NCI-H226 (cell line): ENCODE data around the gene RAET1G.
"Not testable (repeated sequence)": the region's sequence is repeated elsewhere in the genome, so short reads cannot be mapped to it uniquely, and the experiment has no call there.

Experiments
- DNase-seq: peaks from one replicate; pipeline ENCODE4 v3.0.0-alpha.2; 2015

The RAET1G gene, protein sequence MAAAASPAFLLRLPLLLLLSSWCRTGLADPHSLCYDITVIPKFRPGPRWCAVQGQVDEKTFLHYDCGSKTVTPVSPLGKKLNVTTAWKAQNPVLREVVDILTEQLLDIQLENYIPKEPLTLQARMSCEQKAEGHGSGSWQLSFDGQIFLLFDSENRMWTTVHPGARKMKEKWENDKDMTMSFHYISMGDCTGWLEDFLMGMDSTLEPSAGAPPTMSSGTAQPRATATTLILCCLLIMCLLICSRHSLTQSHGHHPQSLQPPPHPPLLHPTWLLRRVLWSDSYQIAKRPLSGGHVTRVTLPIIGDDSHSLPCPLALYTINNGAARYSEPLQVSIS

DNA sequence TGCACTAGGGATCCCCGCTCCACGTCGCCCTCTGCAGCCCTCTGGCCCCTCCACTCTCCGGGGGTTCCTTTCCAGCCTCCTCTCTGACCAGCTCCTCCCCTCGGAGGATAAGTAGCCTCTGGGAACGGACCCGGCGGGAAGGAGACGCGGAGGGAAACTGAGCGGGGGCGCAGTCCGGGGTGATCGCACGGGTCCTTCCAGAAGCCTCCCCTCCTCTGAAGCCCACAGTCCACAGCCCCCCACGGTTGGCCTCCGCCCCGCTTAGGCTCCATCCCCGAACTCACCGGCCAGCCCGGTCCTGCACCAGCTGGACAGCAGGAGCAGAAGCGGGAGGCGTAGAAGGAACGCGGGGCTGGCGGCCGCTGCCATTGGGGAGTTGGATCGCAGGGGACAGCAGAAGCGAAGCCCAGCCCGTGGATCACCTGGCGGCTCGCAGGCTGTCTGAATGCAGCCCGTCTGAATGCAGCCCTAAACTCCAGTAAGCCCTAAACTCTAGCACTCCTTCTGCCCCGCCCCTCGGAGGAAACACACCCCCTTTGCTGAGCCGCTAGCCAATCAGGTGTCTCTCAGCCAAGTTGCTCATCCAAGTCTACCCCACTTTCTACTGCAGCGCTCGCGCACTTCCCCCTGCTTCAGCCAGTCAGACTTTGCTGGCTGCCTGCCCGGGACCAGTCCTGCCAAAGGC, at the start of gene RAET1G:
Gene RAET1G, minus strand, starts transcription at position 480 of the 685 bp plus-strand sequence. Its CDS starts 111 bp downstream, at position 369.
- DNase-seq, result peak; percentile 93

DNA sequence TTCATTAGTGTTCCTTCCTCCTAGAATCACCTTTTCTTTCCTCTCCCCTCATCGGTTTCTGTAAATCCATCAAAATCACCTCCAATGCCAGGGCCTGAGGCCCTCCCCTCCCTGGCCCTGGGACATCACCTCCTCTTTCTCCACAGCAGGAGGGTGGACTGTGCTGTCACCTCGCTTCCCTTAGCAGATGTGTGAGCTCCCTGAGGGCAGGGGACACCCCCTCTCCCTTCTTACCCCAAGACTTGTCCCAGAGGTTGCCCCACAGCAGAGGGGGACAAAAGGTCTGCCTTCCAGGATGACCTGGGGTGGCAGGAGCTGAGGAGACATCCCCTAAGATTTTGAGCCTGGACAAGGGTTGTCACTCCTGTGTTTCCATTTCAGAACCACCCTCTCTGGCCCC, 46.7 kb upstream of the RAET1G start:
- DNase-seq, result no peak

DNA sequence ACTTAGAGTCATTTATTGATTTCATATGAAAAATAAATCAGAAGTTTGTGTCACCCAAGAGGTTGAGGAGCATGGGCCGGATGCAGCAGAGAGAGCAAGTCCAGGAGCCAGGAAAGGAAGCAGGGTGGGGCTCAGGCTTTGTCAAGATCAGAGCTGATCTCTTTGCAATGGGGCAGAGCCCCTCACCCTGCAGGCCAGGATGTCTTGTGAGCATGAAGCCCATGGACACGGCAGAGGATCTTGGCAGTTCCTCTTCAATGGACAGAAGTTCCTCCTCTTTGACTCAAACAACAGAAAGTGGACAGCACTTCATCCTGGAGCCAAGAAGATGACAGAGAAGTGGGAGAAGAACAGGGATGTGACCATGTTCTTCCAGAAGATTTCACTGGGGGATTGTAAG, 46.0 kb upstream of the RAET1G start:
- DNase-seq, result not testable (repeated sequence)

DNA sequence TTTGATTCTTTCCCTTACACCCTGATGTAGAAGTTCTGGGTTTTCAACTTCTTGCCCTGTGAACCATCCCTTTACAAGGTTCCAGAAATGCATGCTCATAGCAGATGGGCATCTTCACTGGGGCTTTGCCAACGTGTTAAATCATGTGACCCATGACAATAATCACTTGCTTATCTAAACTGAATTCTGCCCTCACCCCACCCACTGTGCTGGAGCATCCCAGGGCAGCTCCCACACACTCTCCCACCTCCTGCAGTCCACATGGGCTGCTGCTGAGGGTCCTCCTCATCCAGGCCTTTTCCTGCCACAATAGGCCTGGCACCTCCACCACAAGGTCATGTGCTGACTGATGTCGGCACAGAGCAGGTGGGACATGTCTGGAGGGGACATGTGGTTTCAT, 45.1 kb upstream of the RAET1G start:
- DNase-seq, result not testable (repeated sequence)

DNA sequence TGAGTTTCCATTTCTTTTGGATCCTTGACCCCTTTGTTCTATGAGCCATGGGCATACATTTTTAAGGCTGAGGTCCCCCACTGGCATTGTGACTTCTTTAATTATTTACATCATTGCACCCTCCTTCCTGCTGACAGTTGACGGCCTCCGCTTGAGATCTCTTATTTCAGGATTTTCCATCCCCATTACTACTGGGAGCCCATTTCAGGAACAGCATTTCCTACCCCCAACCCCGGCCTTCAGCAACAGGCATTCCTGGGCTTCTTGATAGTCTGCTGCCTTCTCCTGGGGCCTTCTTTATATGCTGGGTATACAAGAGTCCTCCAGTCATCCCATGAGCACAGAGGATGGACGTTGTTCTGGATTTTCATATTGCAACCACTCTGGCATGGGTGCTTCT, 44.7 kb upstream of the RAET1G start:
- DNase-seq, result no peak

DNA sequence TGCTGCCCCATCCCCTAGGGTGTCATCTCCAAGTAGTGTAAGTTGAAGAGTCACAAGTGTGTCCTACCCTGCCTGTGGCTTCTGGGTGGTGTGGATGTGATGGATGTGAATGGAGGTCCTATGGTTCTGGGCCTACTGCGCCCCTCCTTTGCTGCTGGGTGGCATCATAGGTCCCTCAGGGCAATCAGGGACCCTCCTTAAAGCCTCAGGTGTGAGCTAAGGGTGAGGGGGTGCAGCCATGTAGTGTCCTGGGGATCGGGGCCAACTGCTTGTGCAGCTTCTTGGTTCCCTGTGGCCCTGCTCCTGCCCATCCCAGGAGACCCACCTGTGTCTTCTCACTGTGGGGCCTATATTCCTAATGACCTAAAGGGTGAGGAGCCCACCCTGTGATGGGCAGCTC, 43.4 kb upstream of the RAET1G start:
- DNase-seq, result not testable (repeated sequence)

DNA sequence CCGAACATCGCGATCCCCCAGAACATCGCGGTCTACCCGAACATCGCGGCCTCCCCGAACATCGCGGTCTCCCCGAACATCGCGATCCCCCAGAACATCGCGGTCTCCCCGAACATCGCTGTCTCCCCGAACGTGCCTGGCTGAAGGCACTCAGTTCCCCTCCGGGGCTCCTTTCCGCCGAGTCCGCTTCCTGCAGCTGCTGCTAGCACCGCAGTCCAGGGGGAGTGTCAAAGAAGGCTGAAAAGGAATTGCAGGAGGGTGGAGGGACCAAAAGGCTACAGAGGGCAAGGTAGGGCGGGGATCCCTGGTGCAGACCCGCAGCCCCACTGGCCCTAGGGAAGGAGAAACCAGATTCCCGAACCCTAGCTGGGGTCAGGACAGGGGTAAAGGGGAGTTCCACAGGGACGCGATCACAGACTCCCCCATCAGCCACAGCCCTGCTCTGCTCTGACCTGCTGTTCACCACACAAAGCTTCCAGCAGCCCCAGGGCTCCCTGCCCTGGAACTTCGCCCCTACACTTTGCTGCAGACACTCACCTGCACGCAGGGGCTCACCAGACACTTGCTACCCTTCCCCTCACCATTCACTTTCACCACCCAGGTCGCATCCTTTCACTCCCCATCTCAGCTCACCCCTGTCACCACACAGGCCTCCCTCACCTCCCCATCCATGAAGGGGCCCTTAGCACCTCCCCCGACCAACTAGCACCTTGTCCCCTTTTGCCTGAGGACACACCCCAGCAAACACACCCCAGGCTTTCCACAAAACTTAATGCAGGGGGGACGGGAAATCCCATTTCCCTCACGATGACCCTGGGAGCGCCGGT, 42.5 kb upstream of the RAET1G start:
- no peak for DNase-seq

DNA sequence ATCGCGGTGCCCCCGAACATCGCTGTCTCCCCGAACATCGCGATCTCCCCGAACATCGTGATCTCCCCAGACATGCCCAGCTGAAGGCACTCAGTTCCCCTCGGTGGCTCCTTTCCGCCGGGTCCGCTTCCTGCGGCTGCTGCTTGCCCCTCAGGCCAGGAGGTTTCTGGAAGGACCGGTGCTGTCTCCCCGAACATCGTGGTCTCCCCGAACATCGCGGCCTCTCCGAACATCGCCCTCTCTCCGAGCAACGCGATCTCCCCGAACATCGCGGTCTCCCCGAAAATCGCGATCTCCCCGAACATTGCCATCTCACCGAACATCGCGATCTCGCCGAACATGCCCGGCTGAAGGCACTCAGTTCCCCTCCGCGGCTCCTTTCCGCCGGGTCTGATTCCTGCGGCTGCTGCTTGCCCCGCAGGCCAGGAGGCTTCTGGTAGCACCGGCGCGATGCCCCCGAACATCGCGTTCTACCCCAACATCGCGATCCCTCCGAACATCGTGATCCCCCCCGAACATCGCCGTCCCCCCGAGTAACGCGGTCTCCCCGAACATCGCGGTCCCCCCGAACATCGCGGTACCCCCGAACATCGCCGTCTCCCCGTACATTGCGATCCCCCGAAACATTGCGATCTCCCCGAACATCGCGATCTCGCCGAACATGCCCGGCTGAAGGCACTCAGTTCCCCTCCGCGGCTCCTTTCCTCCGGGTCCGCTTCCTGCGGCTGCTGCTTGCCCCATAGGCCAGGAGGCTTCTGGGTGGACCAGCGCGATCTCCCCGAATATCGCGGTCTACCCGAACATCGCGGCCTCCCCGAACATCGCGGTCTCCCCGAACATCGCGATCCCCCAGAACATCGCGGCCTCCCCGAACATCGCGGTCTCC, 41.6 kb upstream of the RAET1G start:
- DNase-seq, result no peak

DNA sequence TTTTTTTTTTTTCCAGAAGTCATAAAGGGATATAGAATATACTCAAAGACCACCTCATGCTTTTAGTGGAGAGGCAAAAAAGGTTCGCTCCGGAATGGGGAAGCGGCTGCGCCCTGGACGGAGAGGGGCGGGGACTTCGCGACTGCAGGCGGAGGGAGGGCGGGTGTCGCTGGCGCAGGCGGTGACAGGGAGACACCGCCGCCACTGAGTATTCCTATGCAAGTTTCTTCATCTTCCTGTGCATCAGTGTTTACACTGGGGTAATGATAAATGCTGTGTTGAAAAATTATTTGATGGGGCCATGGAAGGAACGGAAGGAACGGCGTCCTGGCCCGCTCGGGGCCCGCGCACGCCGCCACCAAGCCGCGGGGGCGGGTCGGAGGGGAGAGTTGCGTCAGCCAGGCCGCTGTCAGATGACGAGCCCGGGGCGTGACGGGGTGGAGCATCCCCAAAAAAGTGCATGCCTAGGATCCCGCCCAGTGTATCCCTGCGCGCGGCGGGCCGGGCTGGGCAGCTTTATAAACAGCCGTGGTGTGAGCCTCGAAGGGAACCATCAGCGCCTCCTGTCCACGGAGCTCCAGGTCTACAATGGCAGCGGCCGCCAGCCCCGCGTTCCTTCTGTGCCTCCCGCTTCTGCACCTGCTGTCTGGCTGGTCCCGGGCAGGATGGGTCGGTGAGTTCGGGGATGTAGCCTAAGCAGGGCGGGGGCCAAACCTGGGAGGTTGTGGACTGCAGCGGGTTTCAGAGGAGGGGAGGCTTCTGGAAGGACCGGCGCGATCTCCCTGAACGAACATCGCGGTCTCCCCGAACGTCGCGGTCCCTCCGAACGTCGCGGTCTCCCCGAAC, 40.8 kb upstream of the RAET1G start, which contains the start of gene ULBP1:
Gene ULBP1, plus strand, starts transcription at position 482 of the 846 bp plus-strand sequence. Its CDS starts 107 bp downstream, at position 589.
- DNase-seq, result no peak

DNA sequence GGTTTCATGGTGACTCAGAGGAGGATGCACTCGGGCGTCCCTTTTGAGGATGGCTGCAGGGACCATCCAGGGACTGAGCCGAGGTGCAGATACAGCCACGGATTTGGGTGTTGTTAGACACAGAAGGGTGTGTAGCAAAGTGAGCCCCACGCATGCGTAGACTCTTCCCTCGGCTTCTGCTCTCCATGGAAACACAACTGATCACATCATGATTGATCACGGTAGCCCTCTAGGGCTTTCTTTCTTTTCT, 40.2 kb upstream of the RAET1G start:
- no peak for DNase-seq

DNA sequence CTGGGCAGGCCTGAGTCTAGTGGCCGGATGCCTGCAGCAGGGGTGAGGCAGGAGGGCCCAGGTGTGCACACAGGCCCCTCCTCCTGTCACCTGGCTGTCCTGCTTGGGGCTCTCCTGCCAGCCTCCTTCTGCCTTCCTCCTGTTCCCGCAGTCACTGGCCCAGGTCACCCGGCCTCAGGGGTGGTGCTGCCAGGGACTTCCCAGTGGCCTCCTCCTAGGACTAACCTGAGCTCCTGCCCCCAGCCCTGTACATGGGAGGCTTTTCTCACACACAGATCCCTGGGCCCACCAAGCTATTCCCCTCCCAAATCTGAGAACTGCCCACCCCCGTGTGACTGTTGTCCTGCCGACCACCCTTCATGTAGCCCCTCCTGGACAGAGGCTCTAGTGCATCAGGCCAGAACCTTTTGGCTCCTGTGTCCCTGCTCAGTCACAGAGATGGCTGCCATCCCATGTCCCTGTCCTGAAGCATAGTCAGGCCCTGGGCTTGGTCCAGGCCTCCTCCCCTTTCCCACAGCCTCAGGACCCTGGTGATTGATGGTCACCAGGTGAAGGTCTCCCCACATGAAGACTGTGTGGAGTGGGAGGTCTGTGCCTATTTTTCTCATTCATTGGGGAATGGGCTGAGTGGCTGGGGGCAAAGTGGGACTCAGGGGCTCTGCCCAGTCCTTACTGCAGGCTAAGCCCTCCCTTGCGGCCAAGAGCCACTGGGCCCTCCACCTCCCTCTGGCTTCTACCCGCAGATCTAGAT, 39.7 kb upstream of the RAET1G start:
- DNase-seq, result no peak

DNA sequence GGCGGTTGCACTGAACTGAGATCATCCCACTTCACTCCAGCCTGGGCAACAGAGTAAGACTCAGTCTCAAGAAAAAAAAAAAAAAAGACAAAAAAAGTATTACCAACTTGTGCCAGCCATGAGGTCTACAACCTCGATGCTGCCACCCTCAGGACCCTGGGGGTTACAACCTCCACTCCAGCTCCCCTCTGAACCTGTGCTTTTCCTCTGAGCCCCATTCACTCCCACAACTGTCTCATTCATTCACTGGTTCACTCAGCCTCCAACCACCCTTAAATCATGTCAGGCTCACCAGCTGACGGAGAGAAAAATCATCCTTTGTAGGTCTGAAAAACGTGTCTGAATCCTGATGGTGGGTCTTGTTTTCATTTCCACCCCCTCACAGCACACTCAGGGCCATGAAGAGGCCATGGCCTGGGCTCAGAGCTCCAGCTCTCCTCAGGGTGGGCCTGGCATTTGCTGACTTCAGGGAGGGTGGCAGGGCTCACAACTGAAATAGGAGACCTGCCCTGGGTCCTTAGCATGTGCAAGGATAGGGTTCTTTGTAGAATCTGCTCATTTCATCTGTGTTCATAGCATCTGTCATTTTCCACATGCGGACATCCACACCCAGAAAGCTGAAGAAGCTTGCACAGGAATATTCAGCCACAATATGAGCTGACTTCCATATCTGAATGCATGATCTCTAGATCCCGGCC, 39.0 kb upstream of the RAET1G start:
- no peak for DNase-seq

DNA sequence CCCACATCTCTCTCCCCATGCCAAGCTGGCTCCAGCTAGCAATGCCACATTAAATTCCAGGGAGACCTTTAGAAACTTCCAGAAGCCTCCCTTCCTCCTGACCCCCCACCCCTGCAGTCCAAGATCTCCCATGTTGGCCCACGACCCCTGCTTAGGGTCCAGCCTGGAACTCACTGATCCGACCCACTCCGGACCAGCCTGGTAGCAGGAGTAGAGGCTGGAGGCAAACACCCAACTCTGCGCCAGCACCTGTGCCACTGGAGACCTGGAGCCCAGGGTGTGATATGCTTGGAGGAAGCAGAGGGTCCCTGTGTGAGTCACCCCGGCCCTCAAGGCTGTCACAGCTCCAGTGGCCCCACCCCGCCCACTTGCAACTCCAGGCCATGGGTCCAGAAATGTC, 37.6 kb upstream of the RAET1G start:
- DNase-seq, result no peak

DNA sequence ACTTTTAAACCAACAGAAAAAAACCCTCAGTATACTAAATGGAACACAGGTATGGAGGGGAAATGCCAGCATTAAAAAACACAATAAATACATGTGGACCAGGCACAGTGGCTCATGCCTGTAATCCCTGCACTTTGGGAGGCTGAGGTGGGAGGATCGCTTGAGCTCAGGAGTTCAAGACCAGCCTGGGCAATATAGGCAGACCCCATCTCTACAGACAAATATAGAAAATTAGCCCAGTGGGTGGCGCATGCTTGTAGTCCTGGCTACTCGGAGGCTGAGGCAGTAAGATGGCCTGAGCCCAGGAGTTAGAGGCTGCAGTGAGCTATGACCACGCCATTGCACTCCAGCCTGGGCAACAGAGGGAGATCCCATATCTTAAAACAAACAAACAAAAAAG, 36.9 kb upstream of the RAET1G start:
- not testable (repeated sequence) for DNase-seq

DNA sequence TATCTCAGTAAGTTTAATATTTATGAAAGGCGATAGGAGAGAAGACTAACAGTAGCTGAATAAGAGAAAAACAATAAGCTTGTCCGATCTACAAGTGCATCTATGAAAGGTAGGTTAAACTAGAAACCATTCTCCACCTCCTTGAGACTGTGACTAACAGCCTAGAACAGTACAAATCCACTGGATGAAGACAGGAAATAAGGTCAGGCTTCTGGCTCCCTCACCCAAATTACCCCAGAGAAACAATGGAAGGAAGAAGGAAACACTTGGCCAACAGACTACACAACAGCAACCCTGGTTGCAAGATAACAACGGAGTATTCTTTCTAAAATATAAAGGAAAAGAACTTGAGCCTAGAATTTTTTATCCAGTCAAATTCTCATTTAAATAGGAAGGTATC, 35.2 kb upstream of the RAET1G start:
- not testable (repeated sequence) for DNase-seq

DNA sequence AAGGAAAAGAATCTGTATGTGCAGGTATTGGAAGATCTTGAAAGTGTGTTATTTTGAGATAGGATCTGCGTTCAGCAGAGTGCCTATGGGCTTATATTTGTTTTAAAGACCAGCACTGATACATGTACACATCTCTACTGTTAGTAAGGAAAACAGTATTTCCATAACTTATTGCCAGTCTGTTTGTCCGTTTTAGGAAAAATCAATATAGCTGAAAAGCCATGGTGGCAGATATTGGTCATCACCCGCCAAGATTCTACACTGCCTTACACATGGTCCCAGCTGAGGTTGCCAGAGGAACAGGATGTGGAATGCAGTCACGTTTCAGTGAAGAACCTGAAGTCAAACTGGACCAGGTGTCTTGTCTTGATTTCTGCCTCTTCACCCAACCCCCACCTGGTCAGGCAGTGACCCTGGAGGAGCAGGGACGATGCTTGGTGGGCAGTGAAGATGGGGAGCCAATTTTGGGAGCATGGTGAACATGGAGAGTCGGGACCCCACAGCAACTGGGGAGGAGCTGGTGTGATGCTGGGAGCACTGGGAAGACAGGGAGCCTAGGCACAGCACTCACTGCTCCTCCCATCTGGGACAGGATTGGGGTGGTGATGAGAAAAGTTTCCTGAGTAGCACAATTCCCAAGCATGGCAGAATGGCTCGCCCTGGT, 32.9 kb upstream of the RAET1G start:
- DNase-seq, result not testable (repeated sequence)

DNA sequence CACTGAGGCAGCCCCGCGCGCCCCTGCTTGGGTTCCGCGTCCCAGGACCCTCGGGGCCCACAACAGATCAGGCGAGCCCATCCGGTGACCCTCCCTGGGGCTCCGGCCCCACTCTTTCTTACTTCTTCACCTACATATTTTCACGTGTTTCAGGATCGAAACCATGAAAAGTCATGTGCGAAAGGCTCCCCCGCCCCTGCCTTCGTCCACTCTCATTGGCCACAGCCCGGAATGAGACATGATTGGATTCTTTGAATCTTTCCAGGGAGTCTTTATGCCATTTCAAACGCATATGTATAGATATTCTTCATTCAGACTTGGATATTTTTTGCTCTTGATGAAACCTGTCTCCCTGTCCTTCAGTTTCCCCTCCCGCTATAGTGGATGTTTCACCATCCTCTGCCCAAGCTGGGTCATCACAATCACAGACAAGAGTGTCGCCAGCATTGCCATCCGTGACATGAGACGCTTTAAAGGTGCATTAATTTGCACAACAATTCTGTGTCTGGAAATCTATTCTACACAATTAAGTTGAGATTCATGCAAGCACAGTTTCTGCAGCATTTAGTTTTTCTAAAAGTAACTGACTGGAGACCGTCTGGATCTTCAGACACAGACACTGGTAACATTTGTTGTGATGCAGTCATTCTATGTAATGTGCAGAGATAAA, 32.2 kb upstream of the RAET1G start:
- not testable (repeated sequence) for DNase-seq

DNA sequence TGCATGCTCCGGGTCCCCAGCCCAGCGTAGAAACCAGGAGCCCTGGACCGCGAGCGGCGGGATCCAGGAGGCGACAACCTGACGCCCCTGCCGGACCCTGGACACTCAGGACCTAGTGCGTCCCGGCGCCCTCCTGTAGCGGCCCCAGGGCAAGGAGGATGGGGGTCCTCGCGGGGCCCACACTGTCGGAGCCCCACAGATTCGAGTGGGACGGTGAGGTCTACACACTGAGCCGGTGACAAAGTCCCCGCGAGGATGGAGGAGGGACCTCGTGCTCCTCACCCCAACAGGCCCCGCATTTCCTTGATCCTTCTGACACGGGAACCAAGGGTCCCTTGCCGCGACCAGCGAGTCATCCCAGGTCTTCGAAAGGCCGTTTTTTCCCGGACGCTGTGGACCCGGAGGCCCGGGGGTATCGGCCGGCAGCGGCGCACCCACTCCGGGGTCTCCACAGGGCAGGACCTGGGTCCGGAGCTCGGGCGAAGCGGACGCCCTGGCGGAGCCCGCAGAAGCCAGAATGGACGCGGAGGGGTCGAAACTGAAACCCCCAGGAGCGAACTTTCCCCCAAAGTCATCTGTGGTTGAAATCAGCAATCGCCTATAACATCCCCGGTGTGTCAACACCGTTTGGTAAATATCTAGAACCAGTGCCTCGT, 31.5 kb upstream of the RAET1G start:
- DNase-seq, result not testable (repeated sequence)

DNA sequence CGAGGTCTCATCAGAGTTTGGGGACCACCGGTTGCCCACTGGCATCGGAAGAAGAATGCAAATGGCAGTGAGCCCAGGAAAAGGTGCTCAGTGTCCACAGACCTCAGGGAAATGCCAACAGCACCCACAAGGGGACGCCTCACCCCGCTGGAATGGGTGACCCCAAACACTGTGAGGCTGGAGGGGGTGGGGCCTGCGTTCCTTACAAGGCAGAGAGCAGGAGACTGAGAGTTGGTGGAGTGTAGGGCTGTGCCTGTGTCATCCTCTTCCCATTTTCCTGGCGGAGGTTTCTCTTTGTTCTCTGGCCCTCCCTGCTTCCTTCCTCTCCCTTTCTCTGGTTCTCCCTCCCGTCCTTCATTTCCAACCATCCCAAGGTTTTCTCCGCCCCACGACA, 31.0 kb upstream of the RAET1G start:
- DNase-seq, result not testable (repeated sequence)
